Measurements from ENCODE around the gene PAPPA. TPM values are rescaled to one million over a fixed set of nuclear protein-coding genes. Genes with fewer than 3 reads are reported as not detected.

The PAPPA gene
- total RNA-seq, 1 experiment from 2014 or later, result 0.17 TPM

- Histone ChIP-seq H3K4me2 (ENCODE audit: insufficient read depth, insufficient read length, low read length) (no peak overlapping the region), H2AFZ (ENCODE audit: low read length) (no peak overlapping the region), H3K79me1 (ENCODE audit: insufficient read depth, low read depth, low read length, poor library complexity, severe bottlenecking) (no peaks in the 10 kb centered on the region), H2BK12ac (ENCODE audit: insufficient read length, low read depth, low read length) (no peak overlapping the region), H3K9me3 (ENCODE audit: control insufficient read depth, low read depth, low read length) (no peaks in the 10 kb centered on the region), H4K5ac (ENCODE audit: insufficient read length, low read depth, low read length) (no peak overlapping the region), H3K23ac (ENCODE audit: insufficient read length, low read depth, low read length) (no peak overlapping the region), H3T11ph (ENCODE audit: low read length) (no peak overlapping the region), H3K79me2 (ENCODE audit: insufficient read depth, low read length) (no peaks in the 10 kb centered on the region), H2BK15ac (ENCODE audit: low read depth, low read length) (no peak overlapping the region), H4K8ac (replicated peaks; ENCODE audit: insufficient read length, low read depth, low read length) (no peak overlapping the region), H2AK5ac (ENCODE audit: insufficient read length, low read length) (no peak overlapping the region), H3K9ac (ENCODE audit: extremely low read depth, insufficient read length, low read length) (no peak overlapping the region), H3K56ac (ENCODE audit: insufficient read length, low read depth, low read length) (no peak overlapping the region), H3K23me2 (ENCODE audit: insufficient read length, low read depth, low read length, poor library complexity, severe bottlenecking) (no peaks in the 10 kb centered on the region), H2BK5ac (ENCODE audit: insufficient read length, low read length) (no peak overlapping the region), H3K4ac (ENCODE audit: low read depth, low read length) (no peak overlapping the region), H3K4me1 (ENCODE audit: insufficient read depth, low read length) (no peaks in the 10 kb centered on the region), H3K27me3 (ENCODE audit: insufficient read depth, low read length) (no peaks in the 10 kb centered on the region), H4K20me1 (ENCODE audit: control insufficient read depth, insufficient read depth, insufficient read length) (no peaks in the 10 kb centered on the region), H3K14ac (ENCODE audit: insufficient read depth, low read length) (no peak overlapping the region), H4K91ac (ENCODE audit: insufficient read length, low read depth, low read length) (no peak overlapping the region), H2BK20ac (ENCODE audit: low read depth, low read length, poor library complexity, severe bottlenecking) (no peak overlapping the region), H2BK120ac (ENCODE audit: low read depth, low read length, poor library complexity, severe bottlenecking) (no peak overlapping the region), H3K27ac (ENCODE audit: insufficient read length, low read depth, low read length) (no peak overlapping the region), H3K18ac (ENCODE audit: insufficient read length, low read depth, low read length) (no peak overlapping the region)
- DNase-seq, result no peak
- no CpG with 5 or more reads among the region's 6 CpGs for WGBS (ENCODE audit: extremely low coverage, insufficient read length, low lambda C conversion rate)
- H3K9me3 Mint-ChIP-seq, result no peaks in the 10 kb centered on the region
- H3K36me3 Mint-ChIP-seq (ENCODE audit: insufficient read depth in 1 of 3, low read depth in 3 of 3), result no peaks in the 10 kb centered on the region
- peaks cover 14% of the 10 kb centered on the region for H3K27me3 Mint-ChIP-seq (ENCODE audit: low read depth)
- no peak overlapping the region for H3K27ac Mint-ChIP-seq
- no peak overlapping the region for H3K4me3 Mint-ChIP-seq
- TF ChIP-seq CTCF (conservative IDR thresholded peaks at IDR 0.05), result no peak
- H3K4me1 Mint-ChIP-seq, result no peaks in the 10 kb centered on the region
These were observed 11.6 kb upstream of the PAPPA start for GRCh38 chr9:116141864-116142561.

Data from H9 (cell line).